SK-N-MC (cell line): ENCODE data around the gene BRINP3.

Source experiments
- DNase-seq: peaks from one replicate; pipeline ENCODE4 v3.0.0-alpha.2; 2011; ENCODE audit warnings: low read depth, low spot score
- H3K27ac ChIP-seq: fragments of 200-600 bp; sonication (generic); 2 replicates; pipeline ENCODE4 v1.5.1; 2016; ENCODE audit warnings: mixed run types
- H3K36me3 ChIP-seq: fragments of 200-600 bp; sonication (generic); 2 replicates; pipeline ENCODE4 v1.6.1; 2017; ENCODE audit warnings: antibody characterized with exemption, low read length, mixed read lengths; ENCODE audit not compliant: insufficient read depth
- H3K4me3 ChIP-seq: fragments of 200-600 bp; sonication (generic); 2 replicates; pipeline ENCODE4 v1.5.1; 2016
- H3K9ac ChIP-seq: fragments of 200-600 bp; sonication (generic); 2 replicates; pipeline ENCODE4 v1.8.0; 2017; ENCODE audit warnings: mixed run types, mixed read lengths; ENCODE audit not compliant: insufficient read length
- H3K9me3 ChIP-seq: fragments of 200-600 bp; sonication (generic); 2 replicates; pipeline ENCODE4 v1.6.1; 2017; ENCODE audit warnings: low read depth, mild to moderate bottlenecking, antibody characterized with exemption, low read length, moderate library complexity, mixed read lengths
- EZH2 ChIP-seq: fragments of 200-600 bp; sonication (generic); IDR thresholded peaks from one replicate; pipeline ENCODE4 v1.6.1; 2017; ENCODE audit warnings: antibody characterized with exemption
- FOXP2 ChIP-seq: optimal IDR thresholded peaks from 2 replicates; pipeline ENCODE3; 2011; ENCODE audit warnings: mild to moderate bottlenecking, moderate library complexity; ENCODE audit not compliant: insufficient read depth; ENCODE audit errors: extremely low read length, control extremely low read depth
- POLR2AphosphoS5 ChIP-seq: IDR thresholded peaks from 2 replicates; pipeline ENCODE4 v1.6.1; 2012; ENCODE audit warnings: mild to moderate bottlenecking, low read depth, low read length, borderline replicate concordance

BRINP3 gene

DNA sequence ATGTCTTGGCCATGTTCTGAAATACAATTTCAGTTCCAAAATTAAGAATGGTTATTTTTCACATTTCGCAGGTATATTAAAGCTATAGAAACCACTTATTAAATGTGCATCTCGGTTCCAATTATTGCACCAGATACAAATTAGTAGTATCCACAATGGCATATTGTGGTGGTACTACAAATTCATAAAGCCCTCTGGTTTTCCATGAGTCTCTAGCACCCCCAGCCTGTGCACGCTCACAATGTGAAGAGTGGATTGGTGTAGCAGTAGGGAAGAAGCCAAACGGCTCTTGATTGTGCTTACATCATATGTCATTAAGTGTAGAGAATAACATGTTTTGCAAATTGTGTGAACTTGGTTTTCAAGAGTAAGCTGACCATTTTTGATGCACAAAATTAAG is 1.9 kb upstream of the BRINP3 start:
- TF ChIP-seq FOXP2 (no peak), POLR2AphosphoS5 (no peak), EZH2 (no peak)
- no peak overlapping the region for H3K9ac ChIP-seq
- H3K27ac ChIP-seq, result 0 out of 2 replicates have a peak overlapping the region, but pooled peaks have one; percentile 21
- peak overlapping the region; percentile 81 for H3K4me3 ChIP-seq
- H3K36me3 ChIP-seq, result no peaks in the 10 kb centered on the region
- no peak for DNase-seq
- no peaks in the 10 kb centered on the region for H3K9me3 ChIP-seq

DNA sequence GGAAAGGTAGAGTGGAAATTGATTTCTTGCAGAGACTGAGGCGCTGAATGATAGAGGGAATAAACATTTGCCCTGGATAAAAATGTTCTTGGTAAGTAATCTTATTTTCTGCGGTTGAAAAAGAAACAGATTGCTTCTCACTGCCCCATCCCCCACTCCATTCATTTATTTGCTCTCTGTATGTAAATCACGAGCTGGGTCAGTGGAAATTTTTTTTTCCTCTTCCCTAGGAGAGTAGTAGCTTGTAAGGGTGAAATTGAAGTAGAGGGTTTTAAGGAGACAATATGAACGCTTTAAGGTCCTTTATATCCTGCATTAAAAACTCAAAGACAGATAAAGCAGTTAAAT is 1.4 kb upstream of the BRINP3 start:
- DNase-seq, result no peak
- TF ChIP-seq FOXP2 (no peak), EZH2 (no peak), POLR2AphosphoS5 (no peak)
- peak overlapping the region; percentile 56 for H3K9ac ChIP-seq
- no peaks in the 10 kb centered on the region for H3K9me3 ChIP-seq
- peak overlapping the region; percentile 21; the same call in 1 of the 2 replicates for H3K27ac ChIP-seq
- H3K36me3 ChIP-seq, result no peaks in the 10 kb centered on the region
- H3K4me3 ChIP-seq, result peak overlapping the region; percentile 81

DNA sequence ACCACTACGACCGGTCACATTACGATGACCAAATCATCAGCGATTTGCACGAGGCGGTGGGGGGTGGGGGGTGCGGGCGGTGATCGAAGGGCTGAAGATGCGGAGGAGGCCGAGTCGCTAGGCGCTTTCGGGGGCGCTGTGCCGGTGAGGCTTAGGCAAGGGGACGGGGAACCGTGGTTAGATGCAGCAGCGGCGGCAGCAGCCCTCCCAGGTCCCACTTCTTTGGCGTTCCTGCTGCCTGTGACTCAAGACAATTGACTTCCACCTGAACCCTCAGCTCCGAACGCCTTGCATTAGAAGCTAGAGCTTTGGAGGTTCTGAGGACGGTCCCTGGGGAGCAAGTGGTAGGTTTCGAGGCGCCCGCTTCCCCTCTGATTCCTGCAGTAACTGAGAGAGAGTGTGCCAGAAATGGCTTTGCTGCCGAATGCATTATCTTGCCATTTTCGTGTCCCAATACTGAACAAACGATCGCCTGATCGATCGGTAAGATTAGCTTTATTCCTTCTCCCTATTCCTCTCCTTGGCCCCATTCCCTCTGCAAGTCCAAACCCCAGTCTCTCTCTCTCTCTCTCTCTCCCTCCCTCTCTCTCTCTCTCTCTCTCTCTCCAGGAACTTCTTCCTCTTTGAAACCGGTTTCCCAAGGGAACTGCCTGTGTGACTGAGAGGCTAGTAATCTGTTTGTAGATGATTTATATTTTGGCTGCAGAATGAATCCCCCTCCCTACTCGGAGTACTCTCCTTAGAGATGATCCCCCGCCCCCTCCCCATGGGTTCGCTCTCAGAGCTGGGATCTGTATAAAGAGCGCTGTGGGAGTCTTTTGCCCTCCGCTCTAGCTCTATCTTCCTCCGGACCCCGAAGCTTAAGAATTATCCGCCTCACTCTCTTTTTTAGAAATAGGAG is 735 bp upstream of the BRINP3 start:
- H3K9ac ChIP-seq, result peak overlapping the region; percentile 56
- TF ChIP-seq FOXP2 (peak; percentile 30), POLR2AphosphoS5 (no peak)
- H3K4me3 ChIP-seq, result peak overlapping the region; percentile 81
- H3K9me3 ChIP-seq, result no peaks in the 10 kb centered on the region
- DNase-seq, result no peak
- H3K27ac ChIP-seq, result no peak overlapping the region; the same call in 1 of the 2 replicates
- H3K36me3 ChIP-seq, result no peaks in the 10 kb centered on the region

DNA sequence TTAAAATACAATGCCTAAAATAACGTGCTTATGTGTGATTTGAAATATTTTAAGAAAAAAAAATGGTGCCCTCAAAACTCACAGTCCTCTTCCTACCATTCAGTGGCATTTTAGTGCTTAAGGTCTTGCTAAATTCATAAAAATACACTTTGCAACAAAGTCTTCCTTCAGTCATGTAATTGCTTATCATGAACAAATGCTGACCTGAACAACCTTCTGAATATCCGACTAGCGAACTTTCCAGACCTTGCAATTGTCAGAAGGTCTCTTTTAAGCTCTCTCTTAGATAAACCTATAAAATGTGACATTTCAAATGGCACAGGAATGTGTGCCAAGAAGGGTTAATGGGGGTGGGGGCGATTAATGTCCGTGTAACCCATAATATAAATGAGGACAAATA is 858 bp downstream of the BRINP3 start:
- DNase-seq, result no peak
- no peak overlapping the region for H3K4me3 ChIP-seq
- no peaks in the 10 kb centered on the region for H3K9me3 ChIP-seq
- no peak overlapping the region for H3K27ac ChIP-seq
- TF ChIP-seq POLR2AphosphoS5 (no peak), EZH2 (no peak)
- no peaks in the 10 kb centered on the region for H3K36me3 ChIP-seq
- H3K9ac ChIP-seq, result no peak overlapping the region

DNA sequence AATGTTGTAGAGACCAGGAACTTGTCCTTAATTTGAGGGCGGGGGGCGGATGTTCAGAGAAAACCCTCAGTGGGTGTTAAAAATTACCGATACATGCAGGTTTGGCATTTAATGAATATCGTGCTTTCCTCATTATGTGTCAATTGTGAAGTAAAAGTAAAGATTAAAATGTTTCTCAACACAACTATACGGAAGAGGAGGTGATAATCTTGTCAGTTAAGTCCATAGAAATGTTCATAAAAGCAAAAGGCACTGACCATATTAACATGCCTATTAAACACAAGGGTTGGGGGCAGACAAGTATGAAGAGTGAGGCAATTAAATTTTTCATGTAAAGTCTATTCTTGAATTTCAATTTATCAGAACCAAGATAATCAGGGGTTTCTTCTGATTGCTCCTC is 1.3 kb downstream of the BRINP3 start:
- Histone ChIP-seq H3K36me3 (no peaks in the 10 kb centered on the region), H3K9ac (no peak overlapping the region), H3K9me3 (no peaks in the 10 kb centered on the region), H3K4me3 (no peak overlapping the region), H3K27ac (no peak overlapping the region)
- no peak for DNase-seq
- TF ChIP-seq FOXP2 (no peak), EZH2 (no peak), POLR2AphosphoS5 (no peak)

DNA sequence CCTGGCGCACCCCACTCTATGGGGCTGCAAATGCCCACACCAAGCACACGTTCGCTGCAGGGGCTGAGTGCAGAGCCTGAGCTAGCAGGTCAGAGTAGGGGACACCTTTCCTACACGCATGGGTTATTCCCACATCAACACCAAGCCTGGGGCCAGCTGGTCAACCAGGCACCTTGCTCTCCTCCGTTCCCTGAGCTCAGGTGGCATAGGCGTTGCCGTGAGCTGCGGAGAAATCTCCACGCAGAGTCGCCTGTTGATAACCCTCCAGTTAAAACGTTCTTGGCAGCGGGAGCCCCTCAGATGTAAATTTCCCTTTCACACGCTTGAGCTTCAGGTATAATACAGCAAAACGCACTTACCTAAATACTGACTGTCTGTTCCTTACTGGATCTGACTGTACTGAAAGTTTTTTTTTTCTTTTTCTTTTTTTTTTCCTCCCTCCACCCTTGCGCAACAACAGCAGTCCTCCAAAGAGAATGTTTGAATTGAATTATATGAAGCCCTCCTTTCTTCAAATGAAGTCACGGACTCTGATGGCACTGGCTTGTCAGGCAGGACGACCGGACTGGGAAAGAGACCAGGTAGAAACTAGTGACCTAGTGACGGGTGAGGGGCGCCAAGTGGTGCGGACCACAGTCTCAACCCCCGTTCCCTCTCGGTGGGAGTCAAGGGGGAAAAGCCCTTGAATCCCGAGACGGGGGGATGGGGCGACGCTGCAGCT is 2.1 kb downstream of the BRINP3 start:
- Histone ChIP-seq H3K4me3 (no peak overlapping the region), H3K9ac (no peak overlapping the region), H3K27ac (no peak overlapping the region), H3K36me3 (no peaks in the 10 kb centered on the region), H3K9me3 (no peaks in the 10 kb centered on the region)
- no peak for TF ChIP-seq POLR2AphosphoS5
- TF ChIP-seq EZH2, result no peak
- no peak for TF ChIP-seq FOXP2
- no peak for DNase-seq

DNA sequence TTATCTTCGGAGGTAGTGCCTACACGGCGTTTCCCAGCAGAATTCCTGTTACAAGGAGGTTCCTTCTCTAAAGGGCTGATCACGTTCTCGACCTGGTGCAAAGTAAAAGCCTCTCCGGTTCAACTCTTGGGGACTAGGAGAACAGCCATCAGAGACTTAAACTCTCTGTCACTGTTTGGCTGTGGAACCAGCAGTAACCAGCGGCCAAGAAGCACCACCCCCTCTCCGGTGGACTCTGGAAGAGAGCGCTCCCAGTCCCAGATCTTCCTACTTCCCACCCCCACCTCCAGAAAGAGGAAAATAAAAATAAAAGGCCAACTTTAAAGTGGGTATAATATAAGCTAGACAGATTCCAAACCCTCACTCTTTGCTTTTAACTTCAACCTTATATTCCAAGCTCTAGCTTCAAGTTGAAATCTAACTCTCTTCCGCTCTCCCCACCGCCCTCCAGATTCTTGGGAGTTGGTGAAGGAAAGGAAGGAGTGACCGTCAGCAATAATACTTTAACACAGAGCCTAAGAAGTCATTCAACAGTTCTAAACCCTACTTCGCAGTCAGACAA is 2.9 kb downstream of the BRINP3 start:
- H3K9ac ChIP-seq, result no peak overlapping the region
- TF ChIP-seq FOXP2, result no peak
- no peak for TF ChIP-seq EZH2
- no peak for TF ChIP-seq POLR2AphosphoS5
- H3K9me3 ChIP-seq, result no peaks in the 10 kb centered on the region
- H3K27ac ChIP-seq, result no peak overlapping the region
- no peak overlapping the region for H3K4me3 ChIP-seq
- no peaks in the 10 kb centered on the region for H3K36me3 ChIP-seq
- DNase-seq, result no peak

DNA sequence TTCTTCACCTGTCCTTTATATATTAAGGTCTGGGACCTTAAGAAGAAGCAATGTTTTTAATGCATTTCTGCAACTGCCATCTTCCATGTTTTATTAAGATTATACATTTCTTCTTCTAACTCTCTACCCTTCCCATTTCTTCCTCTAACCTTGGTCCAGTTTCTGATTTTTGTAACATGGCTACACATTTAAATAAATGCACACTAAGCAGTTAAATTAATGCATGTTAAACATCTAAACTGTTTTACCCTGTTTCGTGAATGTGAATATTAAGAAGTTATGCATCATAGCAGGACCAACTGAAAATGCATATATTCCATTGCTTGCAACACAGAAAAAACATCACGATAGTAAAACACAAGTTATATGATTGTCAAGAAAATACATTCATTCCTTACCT is 3.7 kb downstream of the BRINP3 start:
- TF ChIP-seq EZH2, result no peak
- no peak for TF ChIP-seq POLR2AphosphoS5
- no peak for TF ChIP-seq FOXP2
- H3K36me3 ChIP-seq, result no peaks in the 10 kb centered on the region
- H3K27ac ChIP-seq, result no peak overlapping the region
- no peak overlapping the region for H3K9ac ChIP-seq
- H3K4me3 ChIP-seq, result no peak overlapping the region
- no peaks in the 10 kb centered on the region for H3K9me3 ChIP-seq
- DNase-seq, result no peak

DNA sequence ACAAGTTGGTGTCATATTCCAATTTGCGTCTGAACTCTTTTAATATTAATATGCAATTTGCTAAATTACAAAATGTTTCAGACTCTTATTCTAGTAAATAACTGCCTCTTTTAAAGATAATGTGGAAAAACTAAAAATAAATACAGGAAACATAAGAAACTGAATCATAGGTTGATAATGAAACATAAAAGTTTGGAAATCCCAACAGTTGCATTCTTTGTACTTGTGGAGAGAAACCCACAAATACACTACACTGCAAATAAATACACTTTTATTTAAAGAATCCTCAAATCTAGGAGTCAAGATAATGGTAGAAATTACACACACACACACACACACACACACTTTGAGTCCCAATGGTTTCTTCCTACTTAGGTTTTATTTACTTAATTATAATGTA is 5.2 kb downstream of the BRINP3 start:
- Histone ChIP-seq H3K9me3 (no peaks in the 10 kb centered on the region), H3K4me3 (no peak overlapping the region), H3K27ac (no peak overlapping the region), H3K9ac (no peak overlapping the region), H3K36me3 (no peaks in the 10 kb centered on the region)
- DNase-seq, result no peak
- no peak for TF ChIP-seq EZH2
- TF ChIP-seq FOXP2, result no peak
- TF ChIP-seq POLR2AphosphoS5, result no peak
